Glomerular visceral epithelial cell (primary cell): ENCODE results near the gene PPIL1.
"Not testable (repeated sequence)": the region's sequence is repeated elsewhere in the genome, so short reads cannot be mapped to it uniquely, and the experiment has no call there.

Experiments used
- DNase-seq: peaks from one replicate; pipeline ENCODE4 v3.0.0-alpha.2; 2016; ENCODE audit errors: extremely low spot score

The PPIL1 gene

GRCh38 chr6:36874443-36875249, at the start of gene PPIL1:
PPIL1 (minus strand) TSS chr6:36874803; CDS start chr6:36874772, 31 bp downstream.
- DNase-seq, result peak; percentile 89

GRCh38 chr6:36924131-36924530, 49.5 kb upstream of the PPIL1 start:
- DNase-seq, result no peak

GRCh38 chr6:36920546-36920945, 45.9 kb upstream of the PPIL1 start:
- no peak for DNase-seq

GRCh38 chr6:36920049-36920448, 45.4 kb upstream of the PPIL1 start:
- no peak for DNase-seq

- no peak for DNase-seq
These were observed 43.1 kb upstream of the PPIL1 start for GRCh38 chr6:36917541-36918193.

GRCh38 chr6:36916126-36916525, 41.5 kb upstream of the PPIL1 start:
- no peak for DNase-seq

GRCh38 chr6:36915599-36915998, 41.0 kb upstream of the PPIL1 start:
- no peak for DNase-seq

- peak; percentile 58 for DNase-seq
These were observed 39.7 kb upstream of the PPIL1 start for GRCh38 chr6:36914227-36914794.

- no peak for DNase-seq
These were observed 38.5 kb upstream of the PPIL1 start for GRCh38 chr6:36913082-36913481.

GRCh38 chr6:36912586-36912985, 38.0 kb upstream of the PPIL1 start:
- peak; percentile 81 for DNase-seq

- DNase-seq, result no peak
These were observed 37.4 kb upstream of the PPIL1 start for GRCh38 chr6:36912030-36912454.

- no peak for DNase-seq
These were observed 34.1 kb upstream of the PPIL1 start for GRCh38 chr6:36908747-36909146.

- DNase-seq, result peak; percentile 59
These were observed 33.2 kb upstream of the PPIL1 start for GRCh38 chr6:36907781-36908180.

GRCh38 chr6:36906539-36907325, 32.1 kb upstream of the PPIL1 start:
- no peak for DNase-seq

GRCh38 chr6:36904851-36905393, 30.3 kb upstream of the PPIL1 start:
- DNase-seq, result no peak

GRCh38 chr6:36904114-36904513, 29.5 kb upstream of the PPIL1 start:
- no peak for DNase-seq

GRCh38 chr6:36897609-36898008, 23.0 kb upstream of the PPIL1 start:
- DNase-seq, result peak; percentile 7

GRCh38 chr6:36893976-36894932, 19.7 kb upstream of the PPIL1 start:
- no peak for DNase-seq

GRCh38 chr6:36891153-36891552, 16.6 kb upstream of the PPIL1 start:
- DNase-seq, result not testable (repeated sequence)

- no peak for DNase-seq
These were observed 15.6 kb upstream of the PPIL1 start for GRCh38 chr6:36890112-36890663.
